AG10803 (cell line): Measurements from ENCODE around the gene WNT9A.
"Not testable (repeated sequence)": the region's sequence is repeated elsewhere in the genome, so short reads cannot be mapped to it uniquely, and the experiment has no call there.

Source experiments
- DNase-seq: peaks from one replicate; pipeline ENCODE4 v3.0.0; 2010; ENCODE audit warnings: low read depth
- H3K4me3 ChIP-seq: 2 replicates; pipeline ENCODE4 v1.5.1; 2011; ENCODE audit warnings: mild to moderate bottlenecking, low read length, control low read depth
- TF ChIP-seq, protein P1 (sequence below): conservative IDR thresholded peaks from 2 replicates; pipeline ENCODE4 v1.5.1; 2011; ENCODE audit warnings: mild to moderate bottlenecking, low read length, control low read depth, inconsistent platforms

WNT9A gene

GRCh38 chr1:227967815-227968214 is 20.1 kb upstream of the WNT9A start:
- peak; percentile 25 for DNase-seq
- H3K4me3 ChIP-seq = not testable (repeated sequence)
- TF ChIP-seq, protein P1, sequence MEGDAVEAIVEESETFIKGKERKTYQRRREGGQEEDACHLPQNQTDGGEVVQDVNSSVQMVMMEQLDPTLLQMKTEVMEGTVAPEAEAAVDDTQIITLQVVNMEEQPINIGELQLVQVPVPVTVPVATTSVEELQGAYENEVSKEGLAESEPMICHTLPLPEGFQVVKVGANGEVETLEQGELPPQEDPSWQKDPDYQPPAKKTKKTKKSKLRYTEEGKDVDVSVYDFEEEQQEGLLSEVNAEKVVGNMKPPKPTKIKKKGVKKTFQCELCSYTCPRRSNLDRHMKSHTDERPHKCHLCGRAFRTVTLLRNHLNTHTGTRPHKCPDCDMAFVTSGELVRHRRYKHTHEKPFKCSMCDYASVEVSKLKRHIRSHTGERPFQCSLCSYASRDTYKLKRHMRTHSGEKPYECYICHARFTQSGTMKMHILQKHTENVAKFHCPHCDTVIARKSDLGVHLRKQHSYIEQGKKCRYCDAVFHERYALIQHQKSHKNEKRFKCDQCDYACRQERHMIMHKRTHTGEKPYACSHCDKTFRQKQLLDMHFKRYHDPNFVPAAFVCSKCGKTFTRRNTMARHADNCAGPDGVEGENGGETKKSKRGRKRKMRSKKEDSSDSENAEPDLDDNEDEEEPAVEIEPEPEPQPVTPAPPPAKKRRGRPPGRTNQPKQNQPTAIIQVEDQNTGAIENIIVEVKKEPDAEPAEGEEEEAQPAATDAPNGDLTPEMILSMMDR = peak; percentile 20; the same call in 1 of the 2 replicates

GRCh38 chr1:227966733-227967132 is 19.0 kb upstream of the WNT9A start:
- TF ChIP-seq, protein P1 = peak; percentile 26
- not testable (repeated sequence) for H3K4me3 ChIP-seq
- DNase-seq = peak; percentile 63

GRCh38 chr1:227961651-227962466 is 14.1 kb upstream of the WNT9A start:
- no peak for DNase-seq
- H3K4me3 ChIP-seq = no peak overlapping the region
- TF ChIP-seq, protein P1 = no peak

DNA sequence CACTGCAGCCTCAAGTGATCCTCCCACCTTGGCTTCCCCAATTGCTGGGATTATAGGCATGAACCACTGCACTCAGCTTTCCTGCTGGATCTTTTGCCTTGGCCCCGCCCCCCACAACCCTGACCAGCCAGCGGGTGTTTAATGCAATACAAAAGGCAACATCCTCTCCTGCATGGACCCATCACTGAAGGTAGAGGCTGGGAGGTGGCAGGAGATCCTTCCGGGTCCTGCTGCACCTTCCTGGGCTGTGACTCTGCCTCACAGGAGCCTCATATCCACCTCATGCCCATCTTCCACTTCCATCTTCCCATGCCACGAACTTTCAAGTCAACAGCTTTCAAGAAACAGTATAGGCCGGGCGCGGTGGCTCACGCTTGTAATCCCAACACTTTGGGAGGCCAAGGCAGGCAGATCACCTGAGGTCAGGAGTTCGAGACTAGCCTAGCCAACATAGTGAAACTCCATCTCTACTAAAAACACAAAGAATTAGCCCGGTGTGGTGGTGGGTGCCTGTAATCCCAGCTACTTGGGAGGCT is 11.7 kb upstream of the WNT9A start:
- no peak for DNase-seq
- TF ChIP-seq, protein P1 = no peak
- H3K4me3 ChIP-seq = no peak overlapping the region

GRCh38 chr1:227958617-227959324 is 11.0 kb upstream of the WNT9A start:
- TF ChIP-seq, protein P1 = no peak
- no peak overlapping the region for H3K4me3 ChIP-seq
- DNase-seq = no peak

GRCh38 chr1:227955808-227956207 is 8.1 kb upstream of the WNT9A start:
- H3K4me3 ChIP-seq = no peak overlapping the region
- DNase-seq = no peak
- TF ChIP-seq, protein P1 = no peak
